ENCODE results near the gene TOP1.
"Not testable (repeated sequence)": the region's sequence is repeated elsewhere in the genome, so short reads cannot be mapped to it uniquely, and the experiment has no call there.

The TOP1 gene

GRCh38 chr20:41128317-41128716 lies 99.7 kb downstream of the TOP1 start:
- H2AFZ ChIP-seq (ENCODE audit: low read depth, low read length); H3K27me3 ChIP-seq (ENCODE audit: insufficient read depth, low read length); H3K9me3 ChIP-seq (ENCODE audit: low read length); H3K4me1 ChIP-seq (ENCODE audit: insufficient read depth, low read length); H3K4me3 ChIP-seq (ENCODE audit: low read length): not testable (repeated sequence)
- H3K36me3 ChIP-seq (ENCODE audit: insufficient read depth, low read length) = peaks cover 35% of the 10 kb centered on the region

- no peak overlapping the region for H2AFZ ChIP-seq (ENCODE audit: low read depth, low read length)
- no peak overlapping the region for H3K4me3 ChIP-seq (ENCODE audit: low read length)
- peaks cover 8% of the 10 kb centered on the region for H3K36me3 ChIP-seq (ENCODE audit: insufficient read depth, low read length)
- H3K9me3 ChIP-seq (ENCODE audit: low read length) = peaks cover 2% of the 10 kb centered on the region
- peaks cover 7% of the 10 kb centered on the region for H3K4me1 ChIP-seq (ENCODE audit: insufficient read depth, low read length)
- H3K27me3 ChIP-seq (ENCODE audit: insufficient read depth, low read length) = no peaks in the 10 kb centered on the region
These were observed 103.2 kb downstream of the TOP1 start for GRCh38 chr20:41131594-41132387.

GRCh38 chr20:41132388-41132775 lies 103.8 kb downstream of the TOP1 start:
- not testable (repeated sequence) for H3K4me3 ChIP-seq (ENCODE audit: low read length); H2AFZ ChIP-seq (ENCODE audit: low read depth, low read length); H3K27me3 ChIP-seq (ENCODE audit: insufficient read depth, low read length); H3K4me1 ChIP-seq (ENCODE audit: insufficient read depth, low read length); H3K9me3 ChIP-seq (ENCODE audit: low read length); H3K36me3 ChIP-seq (ENCODE audit: insufficient read depth, low read length)

- Histone ChIP-seq H3K9me3 (ENCODE audit: low read length) (no peaks in the 10 kb centered on the region), H3K4me3 (ENCODE audit: low read length) (no peak overlapping the region), H3K36me3 (ENCODE audit: insufficient read depth, low read length) (no peaks in the 10 kb centered on the region), H3K27me3 (ENCODE audit: insufficient read depth, low read length) (no peaks in the 10 kb centered on the region), H2AFZ (ENCODE audit: low read depth, low read length) (no peak overlapping the region), H3K4me1 (ENCODE audit: insufficient read depth, low read length) (peaks cover 10% of the 10 kb centered on the region)
These were observed 105.2 kb downstream of the TOP1 start for GRCh38 chr20:41133709-41134361.

- no peaks in the 10 kb centered on the region for H3K27me3 ChIP-seq (ENCODE audit: insufficient read depth, low read length)
- H3K4me1 ChIP-seq (ENCODE audit: insufficient read depth, low read length) = peaks cover 18% of the 10 kb centered on the region
- H2AFZ ChIP-seq (ENCODE audit: low read depth, low read length) = no peak overlapping the region
- H3K4me3 ChIP-seq (ENCODE audit: low read length) = no peak overlapping the region
- peaks cover 6% of the 10 kb centered on the region for H3K36me3 ChIP-seq (ENCODE audit: insufficient read depth, low read length)
- no peaks in the 10 kb centered on the region for H3K9me3 ChIP-seq (ENCODE audit: low read length)
These were observed 106.0 kb downstream of the TOP1 start for GRCh38 chr20:41134362-41135186.

- Histone ChIP-seq H3K9me3 (ENCODE audit: low read length) (no peaks in the 10 kb centered on the region), H3K4me3 (ENCODE audit: low read length) (no peak overlapping the region), H3K36me3 (ENCODE audit: insufficient read depth, low read length) (peaks cover 13% of the 10 kb centered on the region), H3K4me1 (ENCODE audit: insufficient read depth, low read length) (peaks cover 25% of the 10 kb centered on the region), H2AFZ (ENCODE audit: low read depth, low read length) (no peak overlapping the region), H3K27me3 (ENCODE audit: insufficient read depth, low read length) (no peaks in the 10 kb centered on the region)
These were observed 106.7 kb downstream of the TOP1 start for GRCh38 chr20:41135187-41135887.

- H2AFZ ChIP-seq (ENCODE audit: low read depth, low read length) = peak overlapping the region; percentile 84
- peaks cover 18% of the 10 kb centered on the region for H3K36me3 ChIP-seq (ENCODE audit: insufficient read depth, low read length)
- H3K9me3 ChIP-seq (ENCODE audit: low read length) = no peaks in the 10 kb centered on the region
- H3K27me3 ChIP-seq (ENCODE audit: insufficient read depth, low read length) = no peaks in the 10 kb centered on the region
- peaks cover 33% of the 10 kb centered on the region for H3K4me1 ChIP-seq (ENCODE audit: insufficient read depth, low read length)
- H3K4me3 ChIP-seq (ENCODE audit: low read length) = peak overlapping the region; percentile 79
These were observed 107.5 kb downstream of the TOP1 start for GRCh38 chr20:41135888-41136679.

GRCh38 chr20:41136680-41137613 lies 108.3 kb downstream of the TOP1 start, which contains the start of gene PLCG1:
TSS of gene PLCG1 (plus strand) at chr20:41137543. CDS start at chr20:41137642, 99 bp downstream.
- Histone ChIP-seq H3K9me3 (ENCODE audit: low read length) (no peaks in the 10 kb centered on the region), H3K36me3 (ENCODE audit: insufficient read depth, low read length) (peaks cover 18% of the 10 kb centered on the region), H3K4me3 (ENCODE audit: low read length) (peak within 1 kb of the TSS; percentile 79), H3K27me3 (ENCODE audit: insufficient read depth, low read length) (no peaks in the 10 kb centered on the region), H3K4me1 (ENCODE audit: insufficient read depth, low read length) (peaks cover 38% of the 10 kb centered on the region), H2AFZ (ENCODE audit: low read depth, low read length) (peak within 1 kb of the TSS; percentile 84)

- Histone ChIP-seq H3K9me3 (ENCODE audit: low read length) (no peaks in the 10 kb centered on the region), H3K4me3 (ENCODE audit: low read length) (peak overlapping the region; percentile 79), H3K4me1 (ENCODE audit: insufficient read depth, low read length) (peaks cover 42% of the 10 kb centered on the region), H3K27me3 (ENCODE audit: insufficient read depth, low read length) (no peaks in the 10 kb centered on the region), H3K36me3 (ENCODE audit: insufficient read depth, low read length) (peaks cover 20% of the 10 kb centered on the region), H2AFZ (ENCODE audit: low read depth, low read length) (no peak overlapping the region)
These were observed 109.2 kb downstream of the TOP1 start for GRCh38 chr20:41137614-41138474.

GRCh38 chr20:41138475-41139226 lies 110.0 kb downstream of the TOP1 start:
- Histone ChIP-seq H3K4me1 (ENCODE audit: insufficient read depth, low read length) (peaks cover 42% of the 10 kb centered on the region), H3K4me3 (ENCODE audit: low read length) (peak overlapping the region; percentile 79), H3K36me3 (ENCODE audit: insufficient read depth, low read length) (peaks cover 24% of the 10 kb centered on the region), H2AFZ (ENCODE audit: low read depth, low read length) (no peak overlapping the region), H3K9me3 (ENCODE audit: low read length) (no peaks in the 10 kb centered on the region), H3K27me3 (ENCODE audit: insufficient read depth, low read length) (no peaks in the 10 kb centered on the region)

All from neuron (in vitro differentiated cells).